Astrocyte (in vitro differentiated cells and primary cell): ENCODE results near the gene PTPN1. TPM values are rescaled to one million over a fixed set of nuclear protein-coding genes. Genes with fewer than 3 reads are reported as not detected.

Experiments
- DNase-seq: peaks from one replicate; pipeline ENCODE4 v3.0.0-alpha.2; 2010; ENCODE audit warnings: low read depth
- FAIRE-seq: peaks from 2 replicates; lab custom pipeline; 2011; peaks lifted over from hg19 to GRCh38; lab: Jason Lieb, UNC
- H2AFZ ChIP-seq: 2 replicates; pipeline ENCODE4 v1.6.0; 2012; ENCODE audit warnings: low read depth, low read length, inconsistent platforms
- H3K27ac ChIP-seq: 2 replicates; pipeline ENCODE4 v1.5.1; 2011; ENCODE audit warnings: low read depth, low read length, inconsistent platforms
- H3K27me3 ChIP-seq: 2 replicates; pipeline ENCODE4 v1.6.0; 2011; ENCODE audit warnings: low read length, inconsistent platforms; ENCODE audit not compliant: insufficient read depth
- H3K36me3 ChIP-seq: 2 replicates; pipeline ENCODE4 v1.5.1; 2011; ENCODE audit warnings: low read length, inconsistent platforms; ENCODE audit not compliant: insufficient read depth
- H3K4me1 ChIP-seq: 2 replicates; pipeline ENCODE4 v1.5.1; 2011; ENCODE audit warnings: low read length, inconsistent platforms; ENCODE audit not compliant: insufficient read depth
- H3K4me2 ChIP-seq: 2 replicates; pipeline ENCODE4 v1.6.0; 2012; ENCODE audit warnings: low read length, inconsistent platforms
- H3K4me3 ChIP-seq: 2 replicates; pipeline ENCODE4 v1.5.1; 2011; ENCODE audit warnings: low read depth, mild to moderate bottlenecking, low read length, inconsistent platforms; ENCODE audit not compliant: insufficient read depth
- H3K79me2 ChIP-seq: 2 replicates; pipeline ENCODE4 v1.6.0; 2012; ENCODE audit warnings: mild to moderate bottlenecking, low read length, inconsistent platforms; ENCODE audit not compliant: insufficient read depth
- H3K9ac ChIP-seq: 2 replicates; pipeline ENCODE4 v1.6.0; 2012; ENCODE audit warnings: mild to moderate bottlenecking, low read length, inconsistent platforms
- H3K9me3 ChIP-seq: 2 replicates; pipeline ENCODE4 v1.5.1; 2012; ENCODE audit warnings: low read depth, mild to moderate bottlenecking, low read length, inconsistent platforms; ENCODE audit not compliant: insufficient read depth
- H4K20me1 ChIP-seq: 2 replicates; pipeline ENCODE4 v1.6.0; 2012; ENCODE audit warnings: low read length, inconsistent platforms; ENCODE audit not compliant: insufficient read depth
- H3K27ac Mint-ChIP-seq: one replicate; pipeline ENCODE4 v1.8.0; 2021; ENCODE audit warnings: mild to moderate bottlenecking, mixed read lengths; ENCODE audit not compliant: unreplicated experiment
- H3K27me3 Mint-ChIP-seq: one replicate; pipeline ENCODE4 v1.8.0; 2021; ENCODE audit warnings: low read depth, mixed read lengths; ENCODE audit not compliant: unreplicated experiment
- H3K36me3 Mint-ChIP-seq: one replicate; pipeline ENCODE4 v1.8.0; 2021; ENCODE audit warnings: low read depth, mixed read lengths; ENCODE audit not compliant: unreplicated experiment
- H3K4me1 Mint-ChIP-seq: one replicate; pipeline ENCODE4 v1.8.0; 2021; ENCODE audit warnings: low read depth, mixed read lengths; ENCODE audit not compliant: unreplicated experiment
- H3K4me3 Mint-ChIP-seq: one replicate; pipeline ENCODE4 v1.8.0; 2021; ENCODE audit warnings: mild to moderate bottlenecking, moderate library complexity, mixed read lengths; ENCODE audit not compliant: unreplicated experiment
- H3K9me3 Mint-ChIP-seq: one replicate; pipeline ENCODE4 v1.8.0; 2021; ENCODE audit warnings: mild to moderate bottlenecking, mixed read lengths; ENCODE audit not compliant: unreplicated experiment
- EZH2 ChIP-seq: IDR thresholded peaks from 2 replicates; pipeline ENCODE4 v1.6.1; 2012; ENCODE audit warnings: mild to moderate bottlenecking, low read length, inconsistent platforms; ENCODE audit not compliant: insufficient read depth
- total RNA-seq: library from RNA; stranded (reverse); gene quantifications from 2 replicates; pipeline ENCODE4 v1.2.1, GENCODE V29; 2021
- TF ChIP-seq, protein P1 (sequence below): IDR thresholded peaks from 2 replicates; pipeline ENCODE4 v1.5.1; 2011; ENCODE audit warnings: low read depth, mild to moderate bottlenecking, inconsistent platforms, low read length, moderate library complexity; ENCODE audit not compliant: insufficient read depth

Gene PTPN1
- total RNA-seq, 1 donor from 2014 or later, result 64.9 TPM

DNA sequence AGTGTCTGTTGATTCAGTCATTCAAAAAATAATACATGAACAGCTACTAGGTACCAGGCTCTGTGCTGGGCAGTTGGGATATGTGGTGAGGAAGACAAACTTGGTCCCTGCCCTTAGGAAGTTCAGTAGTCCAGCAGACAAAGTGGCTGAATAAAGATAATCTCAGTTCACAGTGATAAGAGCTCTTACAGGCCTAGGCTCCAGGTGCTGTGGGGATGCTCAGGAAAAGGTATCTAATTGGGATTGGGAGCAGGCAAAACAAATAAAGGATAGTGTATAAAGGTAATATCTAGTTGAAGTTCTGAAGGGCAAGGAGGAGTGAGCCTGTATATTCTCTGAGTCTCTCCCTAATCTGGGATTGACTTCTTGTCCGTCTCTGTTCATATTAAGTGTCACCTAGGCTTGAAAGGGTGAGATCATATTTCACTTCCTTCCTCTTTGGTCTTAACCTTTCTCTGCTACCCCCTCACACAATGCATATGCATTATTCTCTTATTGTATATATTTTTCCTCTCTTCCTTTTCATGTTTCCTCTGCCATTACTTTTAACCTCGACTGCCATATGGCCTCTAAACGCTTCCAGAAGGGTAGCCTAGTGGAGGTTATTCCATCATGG is 13.5 kb downstream of the PTPN1 start:
- Histone ChIP-seq H2AFZ (no peak overlapping the region), H3K4me1 (peaks cover 32% of the 10 kb centered on the region), H4K20me1 (peaks cover 89% of the 10 kb centered on the region), H3K36me3 (no peaks in the 10 kb centered on the region), H3K9ac (no peak overlapping the region), H3K4me3 (no peak overlapping the region), H3K4me2 (no peak overlapping the region), H3K79me2 (peaks cover 99% of the 10 kb centered on the region), H3K27me3 (no peaks in the 10 kb centered on the region), H3K27ac (no peak overlapping the region), H3K9me3 (no peaks in the 10 kb centered on the region)
- H3K9me3 Mint-ChIP-seq, result no peaks in the 10 kb centered on the region
- peaks cover 39% of the 10 kb centered on the region for H3K4me1 Mint-ChIP-seq
- H3K27ac Mint-ChIP-seq, result no peak overlapping the region
- TF ChIP-seq EZH2, result no peak
- TF ChIP-seq, protein P1, sequence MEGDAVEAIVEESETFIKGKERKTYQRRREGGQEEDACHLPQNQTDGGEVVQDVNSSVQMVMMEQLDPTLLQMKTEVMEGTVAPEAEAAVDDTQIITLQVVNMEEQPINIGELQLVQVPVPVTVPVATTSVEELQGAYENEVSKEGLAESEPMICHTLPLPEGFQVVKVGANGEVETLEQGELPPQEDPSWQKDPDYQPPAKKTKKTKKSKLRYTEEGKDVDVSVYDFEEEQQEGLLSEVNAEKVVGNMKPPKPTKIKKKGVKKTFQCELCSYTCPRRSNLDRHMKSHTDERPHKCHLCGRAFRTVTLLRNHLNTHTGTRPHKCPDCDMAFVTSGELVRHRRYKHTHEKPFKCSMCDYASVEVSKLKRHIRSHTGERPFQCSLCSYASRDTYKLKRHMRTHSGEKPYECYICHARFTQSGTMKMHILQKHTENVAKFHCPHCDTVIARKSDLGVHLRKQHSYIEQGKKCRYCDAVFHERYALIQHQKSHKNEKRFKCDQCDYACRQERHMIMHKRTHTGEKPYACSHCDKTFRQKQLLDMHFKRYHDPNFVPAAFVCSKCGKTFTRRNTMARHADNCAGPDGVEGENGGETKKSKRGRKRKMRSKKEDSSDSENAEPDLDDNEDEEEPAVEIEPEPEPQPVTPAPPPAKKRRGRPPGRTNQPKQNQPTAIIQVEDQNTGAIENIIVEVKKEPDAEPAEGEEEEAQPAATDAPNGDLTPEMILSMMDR, result no peak
- DNase-seq (no peak), FAIRE-seq (no peak)
- H3K36me3 Mint-ChIP-seq, result peaks cover 6% of the 10 kb centered on the region
- no peaks in the 10 kb centered on the region for H3K27me3 Mint-ChIP-seq
- no peak overlapping the region for H3K4me3 Mint-ChIP-seq

DNA sequence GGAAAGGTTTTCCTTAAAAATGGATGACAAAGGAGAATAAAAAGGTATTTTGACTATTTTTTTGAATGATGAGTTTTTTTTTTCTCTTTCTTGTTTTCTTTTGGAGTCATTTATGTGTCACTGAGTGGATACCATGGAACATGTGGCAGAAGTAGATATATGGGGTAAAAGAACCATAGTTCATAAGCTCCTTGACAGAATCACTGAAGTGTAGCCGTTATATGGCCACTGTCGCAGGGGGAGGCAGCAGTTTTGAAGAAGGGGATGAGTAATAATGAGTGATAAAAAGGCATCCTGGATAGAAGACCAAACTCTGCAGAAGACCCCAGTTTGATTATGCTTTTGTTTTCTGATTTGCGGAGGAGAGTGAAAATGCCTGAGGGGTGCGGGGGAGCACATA is 15.5 kb downstream of the PTPN1 start:
- Histone ChIP-seq H3K4me1 (peaks cover 23% of the 10 kb centered on the region), H2AFZ (no peak overlapping the region), H3K9me3 (no peaks in the 10 kb centered on the region), H4K20me1 (peaks cover 91% of the 10 kb centered on the region), H3K9ac (no peak overlapping the region), H3K4me2 (peak overlapping the region; percentile 51), H3K79me2 (peaks cover 99% of the 10 kb centered on the region), H3K4me3 (no peak overlapping the region), H3K27ac (no peak overlapping the region), H3K27me3 (no peaks in the 10 kb centered on the region), H3K36me3 (no peaks in the 10 kb centered on the region)
- H3K27ac Mint-ChIP-seq, result no peak overlapping the region
- no peaks in the 10 kb centered on the region for H3K9me3 Mint-ChIP-seq
- DNase-seq (no peak), FAIRE-seq (no peak)
- peaks cover 5% of the 10 kb centered on the region for H3K36me3 Mint-ChIP-seq
- H3K4me1 Mint-ChIP-seq, result peaks cover 26% of the 10 kb centered on the region
- no peaks in the 10 kb centered on the region for H3K27me3 Mint-ChIP-seq
- no peak overlapping the region for H3K4me3 Mint-ChIP-seq
- no peak for TF ChIP-seq EZH2
- TF ChIP-seq, protein P1, result no peak

DNA sequence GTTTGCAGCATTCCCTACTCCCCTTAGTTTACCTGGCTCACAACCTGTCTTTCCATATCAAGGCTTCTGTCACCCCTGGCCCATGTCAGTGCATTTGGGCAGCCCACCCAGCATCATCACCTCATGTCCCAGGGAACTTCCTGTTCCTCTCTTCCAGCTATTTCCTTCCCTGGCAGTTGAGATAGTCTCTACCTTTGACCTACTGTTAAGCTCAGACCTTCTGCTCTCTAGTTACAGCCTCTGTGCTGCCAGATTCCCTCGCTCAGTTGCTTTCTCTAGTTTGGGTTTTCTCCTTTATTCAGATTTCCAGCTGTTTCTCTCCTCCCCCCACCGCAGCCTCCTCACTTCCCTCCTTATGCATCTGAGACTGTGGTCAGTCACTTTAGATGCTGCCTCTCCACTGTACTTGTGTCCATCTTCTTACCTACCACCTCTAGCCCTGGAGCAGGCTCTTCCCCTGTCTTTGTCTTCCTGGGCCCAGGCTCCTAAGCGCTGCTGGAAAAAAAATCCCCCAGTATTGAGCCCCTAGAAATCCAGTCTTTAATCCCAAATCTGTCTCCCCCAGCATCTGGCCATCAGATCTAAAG is 16.3 kb downstream of the PTPN1 start:
- Histone ChIP-seq H3K9ac (no peak overlapping the region), H3K4me2 (peak overlapping the region; percentile 12), H3K27ac (no peak overlapping the region), H2AFZ (no peak overlapping the region), H3K4me3 (no peak overlapping the region), H3K79me2 (peaks cover 99% of the 10 kb centered on the region), H3K4me1 (peaks cover 15% of the 10 kb centered on the region), H3K36me3 (no peaks in the 10 kb centered on the region), H4K20me1 (peaks cover 90% of the 10 kb centered on the region), H3K9me3 (no peaks in the 10 kb centered on the region), H3K27me3 (no peaks in the 10 kb centered on the region)
- H3K9me3 Mint-ChIP-seq, result no peaks in the 10 kb centered on the region
- H3K27ac Mint-ChIP-seq, result no peak overlapping the region
- DNase-seq (no peak), FAIRE-seq (no peak)
- no peaks in the 10 kb centered on the region for H3K27me3 Mint-ChIP-seq
- peaks cover 20% of the 10 kb centered on the region for H3K4me1 Mint-ChIP-seq
- no peak for TF ChIP-seq EZH2
- TF ChIP-seq, protein P1, result no peak
- no peak overlapping the region for H3K4me3 Mint-ChIP-seq
- peaks cover 5% of the 10 kb centered on the region for H3K36me3 Mint-ChIP-seq
